Measurements from ENCODE around the gene DTNB.

Gene DTNB

DNA sequence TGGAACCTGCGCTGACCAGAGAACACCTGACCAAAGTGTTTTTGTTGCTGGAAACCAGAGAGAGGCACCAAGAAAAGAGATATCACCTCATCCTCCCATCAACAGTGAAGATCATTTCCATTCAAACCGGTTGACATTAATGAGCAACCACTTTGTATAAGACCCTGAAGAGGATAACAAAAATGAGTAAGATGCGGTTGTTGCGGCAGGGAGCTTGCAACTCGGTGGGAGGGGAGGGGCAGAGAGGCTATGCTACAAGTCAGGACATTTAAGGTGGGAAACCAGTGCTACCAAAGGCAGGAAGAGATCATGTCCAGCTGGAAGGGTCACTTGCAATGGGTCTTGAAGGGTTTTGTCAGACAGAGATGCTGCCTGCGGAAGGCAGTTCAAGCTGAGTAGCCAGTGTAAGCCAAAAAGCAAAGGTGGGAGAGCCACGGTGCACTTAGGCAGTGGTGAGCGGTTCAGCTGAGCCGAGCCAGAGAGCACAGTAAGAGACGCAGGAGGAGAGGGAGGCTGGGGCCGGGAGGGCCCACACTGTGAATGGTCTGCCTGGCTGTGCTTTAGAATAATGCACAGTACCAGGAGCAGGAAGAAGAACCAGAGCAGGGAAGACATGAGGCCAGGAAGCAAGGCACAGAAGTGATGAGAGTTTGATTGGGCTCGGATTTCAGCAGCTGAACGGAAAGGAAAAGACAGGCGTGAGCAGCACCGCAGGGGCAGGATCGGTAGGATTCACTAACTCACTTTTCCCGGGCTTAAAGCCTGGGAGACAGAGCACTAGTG is 24.4 kb upstream of the DTNB start:
- TF ChIP-seq, protein P1, sequence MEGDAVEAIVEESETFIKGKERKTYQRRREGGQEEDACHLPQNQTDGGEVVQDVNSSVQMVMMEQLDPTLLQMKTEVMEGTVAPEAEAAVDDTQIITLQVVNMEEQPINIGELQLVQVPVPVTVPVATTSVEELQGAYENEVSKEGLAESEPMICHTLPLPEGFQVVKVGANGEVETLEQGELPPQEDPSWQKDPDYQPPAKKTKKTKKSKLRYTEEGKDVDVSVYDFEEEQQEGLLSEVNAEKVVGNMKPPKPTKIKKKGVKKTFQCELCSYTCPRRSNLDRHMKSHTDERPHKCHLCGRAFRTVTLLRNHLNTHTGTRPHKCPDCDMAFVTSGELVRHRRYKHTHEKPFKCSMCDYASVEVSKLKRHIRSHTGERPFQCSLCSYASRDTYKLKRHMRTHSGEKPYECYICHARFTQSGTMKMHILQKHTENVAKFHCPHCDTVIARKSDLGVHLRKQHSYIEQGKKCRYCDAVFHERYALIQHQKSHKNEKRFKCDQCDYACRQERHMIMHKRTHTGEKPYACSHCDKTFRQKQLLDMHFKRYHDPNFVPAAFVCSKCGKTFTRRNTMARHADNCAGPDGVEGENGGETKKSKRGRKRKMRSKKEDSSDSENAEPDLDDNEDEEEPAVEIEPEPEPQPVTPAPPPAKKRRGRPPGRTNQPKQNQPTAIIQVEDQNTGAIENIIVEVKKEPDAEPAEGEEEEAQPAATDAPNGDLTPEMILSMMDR (IDR thresholded peaks at IDR 0.05; ENCODE audit: low read depth, low read length): no peak
- DNase-seq (ENCODE audit: extremely low read depth, low read depth): no peak

DNA sequence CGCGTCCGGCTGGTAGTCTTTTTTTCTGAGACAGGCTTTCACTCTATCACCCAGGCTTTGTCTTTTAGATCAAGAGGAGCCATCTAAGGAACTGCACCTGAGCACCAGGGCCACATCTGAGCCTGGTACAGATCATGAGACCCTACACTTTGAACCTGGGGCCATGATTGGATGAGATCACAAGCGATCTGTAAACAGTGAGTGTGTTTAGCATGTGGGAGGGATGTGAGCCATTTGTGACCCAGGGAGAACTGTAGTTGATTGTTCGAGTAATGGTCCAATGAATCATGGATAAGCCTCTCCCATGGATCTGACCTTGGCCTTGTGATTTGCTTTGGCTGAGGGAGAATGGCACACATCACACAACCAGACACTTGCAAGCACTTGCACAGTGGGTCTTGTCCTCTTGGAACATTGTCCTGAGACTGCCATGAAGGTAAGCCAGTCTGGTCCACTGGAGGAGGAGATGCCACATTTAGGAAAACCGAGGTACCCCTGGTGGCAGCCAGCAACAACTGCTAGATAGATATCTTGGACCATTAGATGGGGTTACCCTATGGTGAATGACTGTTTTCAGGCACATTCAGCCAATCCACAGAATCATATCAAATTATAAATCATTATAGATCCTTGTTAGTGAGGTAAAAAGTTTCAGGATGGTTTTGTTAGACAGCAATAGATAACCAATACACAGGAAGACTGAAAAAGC is 19.5 kb upstream of the DTNB start:
- TF ChIP-seq, protein P1 (IDR thresholded peaks at IDR 0.05; ENCODE audit: low read depth, low read length): no peak
- DNase-seq (ENCODE audit: extremely low read depth, low read depth): no peak

DNA sequence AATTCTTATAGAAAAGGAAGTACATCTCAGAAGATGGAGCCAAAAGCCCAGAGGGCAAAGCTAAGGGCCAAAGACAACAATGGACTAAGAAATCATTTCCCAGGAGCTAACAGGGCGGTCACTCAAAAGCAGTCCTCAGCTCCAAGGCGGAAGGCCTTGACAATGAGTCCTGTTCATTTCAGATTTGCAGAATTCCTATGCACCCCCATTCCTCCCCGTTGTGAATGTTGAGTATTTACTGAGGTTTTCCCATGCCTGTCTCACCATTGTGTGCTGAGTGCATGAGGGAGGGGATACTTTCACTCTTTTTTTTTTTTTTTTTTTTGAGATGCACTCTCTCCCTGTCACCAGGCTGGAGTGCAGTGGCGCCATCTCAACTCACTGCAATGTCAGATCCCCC is 18.8 kb upstream of the DTNB start:
- no peak for DNase-seq (ENCODE audit: extremely low read depth, low read depth)
- TF ChIP-seq, protein P1 (IDR thresholded peaks at IDR 0.05; ENCODE audit: low read depth, low read length): no peak

DNA sequence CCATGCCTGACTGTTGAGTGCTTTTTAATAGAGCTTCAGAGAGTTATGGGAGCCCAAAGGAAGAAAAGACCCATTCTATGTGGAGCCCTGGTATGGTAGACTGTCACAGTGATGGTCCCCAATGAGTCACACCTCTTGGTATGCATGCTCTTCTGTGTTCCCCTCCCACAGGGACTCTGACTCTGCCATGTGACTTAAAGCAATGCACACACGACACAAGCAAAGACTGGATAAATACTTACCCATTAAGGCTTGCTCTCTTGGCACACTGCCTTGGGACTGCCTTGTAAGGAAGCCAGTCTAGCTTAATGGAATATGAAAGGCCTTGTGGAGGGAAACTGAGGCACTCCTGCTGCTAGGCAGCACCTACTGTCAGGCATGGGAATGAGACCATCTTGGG is 16.7 kb upstream of the DTNB start:
- TF ChIP-seq, protein P1 (IDR thresholded peaks at IDR 0.05; ENCODE audit: low read depth, low read length): no peak
- DNase-seq (ENCODE audit: extremely low read depth, low read depth): no peak

DNA sequence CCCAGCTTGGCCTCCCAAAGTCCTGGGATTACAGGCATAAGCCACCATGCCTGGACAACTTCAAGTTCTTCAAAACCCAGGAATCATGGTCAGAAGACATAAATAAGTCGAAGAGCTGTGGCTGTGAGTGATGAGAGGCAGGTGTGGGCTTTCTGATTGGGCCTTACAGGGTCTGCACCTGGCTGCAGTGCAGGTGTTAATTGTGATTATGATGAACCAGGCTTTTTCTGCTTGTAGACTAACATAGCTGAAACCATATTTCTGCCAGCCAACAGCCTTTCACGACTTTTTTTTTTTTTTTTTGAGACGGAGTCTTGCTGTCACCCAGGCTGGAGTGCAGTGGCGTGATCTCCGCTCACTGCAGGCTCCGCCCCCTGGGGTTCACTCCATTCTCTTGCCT is 14.9 kb upstream of the DTNB start:
- TF ChIP-seq, protein P1 (IDR thresholded peaks at IDR 0.05; ENCODE audit: low read depth, low read length): no peak
- DNase-seq (ENCODE audit: extremely low read depth, low read depth): no peak

DNA sequence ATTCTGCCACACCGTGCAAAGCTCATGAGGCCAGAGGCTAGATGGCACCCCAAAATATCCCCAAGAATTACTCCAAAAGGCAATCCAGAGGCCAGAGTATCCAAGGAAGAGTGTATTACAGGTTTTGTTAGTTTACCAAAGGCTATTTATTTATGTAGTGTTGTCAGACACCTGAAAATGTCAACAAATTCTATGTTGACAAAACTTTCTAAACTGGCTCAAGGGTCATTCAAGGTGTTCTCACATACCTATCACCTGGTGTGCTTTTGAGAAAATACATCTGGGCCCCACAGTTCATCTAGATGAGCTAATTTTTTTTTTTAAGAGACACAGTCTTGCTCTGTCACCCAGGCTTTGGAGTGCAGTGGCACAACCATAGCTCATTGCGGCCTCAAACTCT is 12.4 kb upstream of the DTNB start:
- TF ChIP-seq, protein P1 (IDR thresholded peaks at IDR 0.05; ENCODE audit: low read depth, low read length): no peak
- DNase-seq (ENCODE audit: extremely low read depth, low read depth): no peak
